ENCODE measurements around the gene RPL18. TPM values are rescaled to one million over a fixed set of nuclear protein-coding genes. Genes with fewer than 3 reads are reported as not detected.
A peak's percentile ranks its signal among the peaks of the same experiment; 100 is the strongest.
"Not testable (repeated sequence)": the region's sequence is repeated elsewhere in the genome, so short reads cannot be mapped to it uniquely, and the experiment has no call there.

Gene RPL18
- total RNA-seq, 2 donors from 2014 or later: 2,478 to 2,506 TPM

DNA sequence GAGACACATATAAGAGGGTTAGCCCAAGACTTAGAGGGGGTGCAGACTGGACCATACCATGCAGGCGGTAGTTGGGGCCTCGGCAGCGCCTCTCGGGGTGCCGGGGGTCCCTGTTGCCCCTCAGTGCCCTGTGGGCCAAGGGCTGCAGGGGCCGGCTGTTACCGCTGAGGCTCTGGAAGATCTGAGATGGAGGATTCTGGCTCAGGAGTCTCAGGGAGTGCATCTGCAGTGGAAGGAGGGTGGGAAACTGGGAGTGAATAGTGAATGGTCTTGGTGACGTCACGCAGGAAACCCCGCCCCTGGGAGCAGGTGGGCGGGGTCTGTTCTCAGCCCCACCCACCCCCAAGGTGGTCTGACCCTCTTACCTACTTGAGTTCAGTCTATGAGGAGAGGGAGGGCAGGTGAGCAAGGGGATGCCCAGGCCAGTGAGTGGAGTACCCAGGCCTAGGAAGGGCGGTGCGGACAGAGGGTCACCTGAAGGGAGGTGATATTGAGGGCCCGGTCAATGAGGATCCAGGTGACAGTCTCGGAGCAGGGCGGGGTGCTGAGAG lies 19.9 kb upstream of the RPL18 start:
- H3K36me3 Mint-ChIP-seq (ENCODE audit: low read depth): peaks cover 3% of the 10 kb centered on the region
- no peak for DNase-seq
- H3K9me3 ChIP-seq (ENCODE audit: control insufficient read depth, low read length, poor library complexity, severe bottlenecking): no peaks in the 10 kb centered on the region
- H3K27me3 Mint-ChIP-seq: no peaks in the 10 kb centered on the region
- ATAC-seq: no peak
- peaks cover 38% of the 10 kb centered on the region for H3K4me1 Mint-ChIP-seq
- H3K27ac Mint-ChIP-seq: peak overlapping the region; percentile 97
- peak overlapping the region; percentile 99 for H3K4me3 Mint-ChIP-seq

DNA sequence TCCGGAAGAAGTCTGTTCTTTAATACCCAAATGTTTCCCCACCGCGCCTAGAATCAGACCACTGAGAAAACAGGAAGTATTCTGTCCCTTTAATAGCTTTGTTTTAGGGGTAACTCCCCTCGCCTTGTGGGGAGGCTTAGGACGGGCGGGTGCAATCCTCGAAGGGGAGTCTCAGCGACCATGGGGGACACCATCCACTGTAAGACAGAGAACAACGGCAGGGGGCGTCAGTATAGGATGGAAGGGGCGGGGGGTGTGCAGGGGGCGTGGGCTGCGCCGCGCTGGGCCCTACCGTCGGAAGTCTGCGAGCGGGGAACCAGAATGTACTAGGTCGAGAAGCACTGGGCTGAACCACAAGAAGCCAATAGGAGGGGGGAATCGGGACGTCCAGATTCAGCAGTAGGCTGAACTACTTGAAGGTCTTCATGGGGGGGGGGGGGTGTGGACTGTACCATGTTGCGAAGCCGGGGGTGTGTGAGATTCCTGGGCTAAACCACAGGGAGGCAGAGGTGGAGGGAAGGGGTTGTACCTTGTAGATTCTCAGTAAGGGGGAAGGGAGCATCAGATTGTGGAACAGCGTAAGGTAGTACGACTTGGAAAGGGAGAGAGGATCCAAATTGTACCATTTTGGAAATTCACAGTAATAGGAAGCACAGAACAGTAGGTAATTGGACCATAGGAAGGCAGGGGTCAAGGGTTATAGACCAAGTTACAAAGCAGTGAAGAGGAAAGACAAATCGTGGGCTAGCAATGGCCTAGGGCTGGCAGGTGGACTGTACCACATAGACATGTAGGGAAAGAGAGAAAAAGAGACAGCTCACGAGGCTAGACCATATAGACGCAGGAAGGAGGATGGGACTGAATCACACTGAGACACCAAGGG lies 19.2 kb upstream of the RPL18 start:
- ATAC-seq: peak; percentile 50
- H3K9me3 ChIP-seq (ENCODE audit: control insufficient read depth, low read length, poor library complexity, severe bottlenecking): no peaks in the 10 kb centered on the region
- peak overlapping the region; percentile 99 for H3K4me3 Mint-ChIP-seq
- H3K27ac Mint-ChIP-seq: peak overlapping the region; percentile 97
- peak; percentile 73 to 79 (median 74) for DNase-seq
- H3K4me1 Mint-ChIP-seq: peaks cover 41% of the 10 kb centered on the region
- peaks cover 3% of the 10 kb centered on the region for H3K36me3 Mint-ChIP-seq (ENCODE audit: low read depth)
- no peaks in the 10 kb centered on the region for H3K27me3 Mint-ChIP-seq

DNA sequence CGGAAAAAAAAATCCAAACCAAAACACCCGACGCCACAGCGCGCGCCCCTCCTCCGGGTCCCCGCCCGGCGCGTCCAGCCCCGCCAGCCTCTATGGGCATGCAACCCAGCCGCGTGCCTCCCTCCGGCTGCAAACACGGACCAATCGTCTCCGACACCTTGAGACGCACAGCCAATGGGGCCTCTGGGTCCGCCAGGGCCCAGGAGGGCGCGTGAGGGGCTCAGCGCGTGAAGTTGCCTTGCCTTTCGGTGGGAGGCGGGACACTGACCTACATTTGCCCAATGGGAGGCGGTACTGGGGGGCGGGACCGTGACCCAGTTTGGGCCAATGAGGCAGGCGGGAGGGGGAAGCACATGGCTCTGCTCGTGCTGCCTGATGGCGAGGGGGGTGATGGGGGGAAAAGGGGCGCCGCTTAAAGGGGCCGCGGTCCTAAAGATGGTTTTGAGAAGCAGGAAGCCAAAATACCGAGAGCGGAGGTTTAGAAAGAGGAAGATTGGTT lies 18.5 kb upstream of the RPL18 start:
- no peaks in the 10 kb centered on the region for H3K27me3 Mint-ChIP-seq

DNA sequence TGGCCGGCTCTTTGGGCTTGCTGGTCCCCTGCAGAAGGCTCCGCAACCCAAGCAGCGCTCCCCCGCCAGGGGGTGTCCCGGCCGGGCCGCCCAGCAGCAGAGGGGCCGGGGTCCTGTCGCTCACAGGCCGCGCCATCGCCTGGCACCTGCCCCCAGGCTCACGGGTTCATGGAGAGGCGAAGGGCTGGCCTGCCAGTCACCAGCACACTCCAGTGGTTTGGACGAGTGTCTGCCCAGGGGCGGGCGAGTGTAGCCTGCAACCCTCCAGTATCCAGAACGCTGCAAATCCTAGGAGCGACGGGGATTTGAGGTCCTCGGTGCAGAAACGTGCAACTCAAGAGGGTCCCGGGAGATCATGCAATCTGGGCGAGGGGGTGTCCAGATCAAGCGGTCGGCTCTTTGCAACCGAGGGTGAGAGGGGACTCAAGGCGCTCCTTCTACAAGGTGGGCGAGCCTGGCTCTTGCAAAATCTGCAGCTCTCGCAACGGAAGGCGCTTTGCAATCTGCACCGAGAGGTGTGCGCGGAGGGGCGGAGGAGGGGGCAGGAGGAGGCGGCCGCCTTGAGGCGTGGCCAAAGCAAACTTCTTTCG lies 18.0 kb upstream of the RPL18 start, which contains the start of gene DBP:
Gene DBP (minus strand): TSS at position 521 of the 590 bp plus-strand sequence. CDS start 385 bp downstream, at position 136.
- Mint-ChIP-seq H3K27ac (peak within 1 kb of the TSS; percentile 97), H3K36me3 (ENCODE audit: low read depth) (peaks cover 3% of the 10 kb centered on the region), H3K4me1 (peaks cover 38% of the 10 kb centered on the region), H3K4me3 (peak within 1 kb of the TSS; percentile 99), H3K27me3 (no peaks in the 10 kb centered on the region)
- ATAC-seq (no peak), DNase-seq (peak in 1 of 3 donors; percentile 23)
- H3K9me3 ChIP-seq (ENCODE audit: control insufficient read depth, low read length, poor library complexity, severe bottlenecking): no peaks in the 10 kb centered on the region

More for the DNA sequence above, 18.5 kb upstream of the RPL18 start:
- Mint-ChIP-seq H3K36me3 (ENCODE audit: low read depth) (peaks cover 3% of the 10 kb centered on the region), H3K27ac (peak overlapping the region; percentile 97), H3K4me1 (peaks cover 38% of the 10 kb centered on the region), H3K4me3 (peak overlapping the region; percentile 99)
- ATAC-seq (peak; percentile 77), DNase-seq (peak; percentile 97 to 100 (median 98))
- no peaks in the 10 kb centered on the region for H3K9me3 ChIP-seq (ENCODE audit: control insufficient read depth, low read length, poor library complexity, severe bottlenecking)

DNA sequence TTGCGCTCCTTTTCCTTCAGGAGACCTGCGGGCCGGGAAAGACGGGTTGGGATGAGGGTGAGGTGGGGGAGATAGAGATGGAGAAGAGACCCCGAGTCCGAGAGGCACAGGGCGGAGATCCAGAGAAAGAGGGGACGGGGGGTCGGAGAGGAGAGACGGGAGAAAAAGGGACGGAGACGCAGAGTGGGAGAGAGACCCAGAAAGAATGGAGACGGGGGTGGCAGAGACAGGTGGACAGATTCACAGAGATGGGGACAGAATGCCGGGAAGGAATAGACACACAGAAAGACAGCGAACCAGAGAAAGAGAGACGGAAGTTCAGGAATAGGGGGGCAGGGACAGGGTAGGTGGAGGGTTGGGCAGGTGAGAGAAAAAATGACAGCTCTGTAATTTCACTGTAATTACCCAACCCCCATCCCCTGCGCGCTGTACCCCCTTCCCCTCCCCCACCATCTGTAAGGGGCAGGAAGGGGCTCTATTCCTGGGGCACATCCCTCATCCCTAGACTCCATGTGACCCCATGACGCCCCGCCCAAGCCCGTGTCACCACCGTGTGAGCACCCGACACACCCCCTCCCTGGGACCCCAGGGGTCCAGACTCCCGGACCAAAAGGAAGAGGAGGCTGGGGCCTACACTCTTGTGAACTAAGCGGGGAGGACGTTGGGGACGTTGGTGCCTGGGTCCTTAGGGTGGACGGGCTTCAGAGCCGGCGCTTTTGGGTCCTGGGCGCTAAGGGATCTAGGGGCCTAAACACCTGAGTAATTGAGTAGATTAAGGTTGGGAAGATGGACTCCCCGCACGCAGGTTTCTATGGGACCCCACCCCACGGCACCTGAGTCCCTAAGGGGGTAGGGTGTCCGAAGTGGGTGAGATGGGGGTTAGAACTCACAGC lies 17.2 kb upstream of the RPL18 start:
- Mint-ChIP-seq H3K4me1 (peaks cover 38% of the 10 kb centered on the region), H3K27ac (peak overlapping the region; percentile 97), H3K4me3 (peak overlapping the region; percentile 99), H3K27me3 (no peaks in the 10 kb centered on the region), H3K36me3 (ENCODE audit: low read depth) (peaks cover 3% of the 10 kb centered on the region)
- DNase-seq (peak in 1 of 3 donors; percentile 33), ATAC-seq (no peak)
- H3K9me3 ChIP-seq (ENCODE audit: control insufficient read depth, low read length, poor library complexity, severe bottlenecking): no peaks in the 10 kb centered on the region

DNA sequence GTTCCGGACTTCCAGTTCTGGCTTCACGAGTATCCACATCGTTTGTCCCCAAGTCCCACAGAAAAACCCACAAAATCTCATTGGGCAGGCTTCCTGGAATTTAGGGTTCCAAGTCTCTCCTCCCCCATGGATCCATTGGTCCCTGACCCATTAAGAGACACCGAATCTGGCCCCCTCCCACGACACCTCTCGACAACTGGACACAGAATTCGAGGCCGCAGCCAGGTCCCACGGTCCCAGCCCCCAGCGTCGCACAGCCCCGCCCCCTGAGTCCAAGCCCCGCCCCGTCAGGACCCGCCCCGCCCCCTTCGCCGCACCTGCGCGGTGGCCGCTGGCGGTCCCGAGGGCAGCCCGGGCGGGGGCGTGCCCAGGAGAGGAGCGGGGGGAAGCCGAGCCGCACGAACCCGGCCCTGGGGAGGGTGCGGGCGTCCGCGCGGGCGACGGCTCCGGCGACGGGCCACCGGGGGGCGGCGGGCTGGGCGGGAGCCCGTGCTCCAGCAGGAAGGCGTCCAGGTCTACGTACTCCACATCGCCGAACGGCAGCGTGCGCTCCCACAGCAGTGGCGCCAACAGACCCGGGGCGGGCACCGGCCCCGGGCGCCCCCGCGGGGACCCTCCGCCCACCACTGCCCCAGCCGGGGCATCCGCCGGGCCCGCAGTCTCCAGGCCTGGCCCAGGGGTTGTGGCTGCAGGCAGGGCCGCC lies 16.4 kb upstream of the RPL18 start:
- H3K4me1 Mint-ChIP-seq: peaks cover 41% of the 10 kb centered on the region

DNA sequence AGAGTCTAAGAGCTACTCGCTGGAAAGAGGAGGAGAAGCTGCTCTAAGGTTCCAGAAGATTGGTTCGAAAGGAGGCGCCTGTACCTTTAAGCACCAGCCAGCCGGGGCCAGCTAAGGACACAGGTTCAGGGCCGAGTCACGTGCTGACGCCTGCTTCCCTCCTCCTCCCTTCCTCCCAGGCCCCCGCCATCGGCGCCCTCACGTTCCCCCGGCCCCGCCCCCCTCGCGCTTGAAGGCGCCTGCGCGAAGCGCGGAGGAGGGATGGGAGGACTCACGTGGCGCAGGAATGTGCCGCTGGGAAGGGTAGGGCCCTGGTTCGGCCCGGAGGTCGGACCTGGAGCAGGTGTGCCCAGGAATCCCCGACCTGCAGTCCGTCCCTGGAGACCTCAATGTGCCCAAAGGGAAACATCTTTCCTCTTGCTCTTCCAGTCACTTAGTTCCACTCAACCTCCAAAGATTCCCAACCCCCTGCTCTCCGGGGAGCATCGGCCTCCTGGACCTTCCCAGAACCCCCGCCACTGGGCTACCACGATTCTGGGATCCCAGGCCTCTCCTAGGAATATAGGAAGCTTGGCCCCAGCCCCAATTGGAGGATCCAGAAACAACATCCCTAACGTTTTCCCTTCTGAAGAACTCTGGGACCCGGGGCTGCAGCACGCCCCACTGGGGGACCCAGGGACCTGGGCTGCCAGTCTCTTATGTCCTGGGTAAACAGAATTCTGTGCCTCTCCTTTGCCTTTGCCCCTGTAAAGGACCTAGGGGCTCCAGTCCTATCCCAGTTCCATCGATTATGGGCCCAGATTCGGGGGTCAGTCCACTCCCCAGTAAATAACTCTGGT lies 15.7 kb upstream of the RPL18 start:
- H3K4me3 Mint-ChIP-seq: peak overlapping the region; percentile 83
- H3K4me1 Mint-ChIP-seq: peaks cover 36% of the 10 kb centered on the region
- H3K9me3 ChIP-seq (ENCODE audit: control insufficient read depth, low read length, poor library complexity, severe bottlenecking): no peaks in the 10 kb centered on the region
- H3K27ac Mint-ChIP-seq: peak overlapping the region; percentile 80
- DNase-seq: peak; percentile 83 to 85 (median 83)
- ATAC-seq: peak; percentile 16
- no peaks in the 10 kb centered on the region for H3K27me3 Mint-ChIP-seq
- peaks cover 3% of the 10 kb centered on the region for H3K36me3 Mint-ChIP-seq (ENCODE audit: low read depth)

More for the DNA sequence above, 16.4 kb upstream of the RPL18 start:
- H3K9me3 ChIP-seq (ENCODE audit: control insufficient read depth, low read length, poor library complexity, severe bottlenecking): no peaks in the 10 kb centered on the region
- Mint-ChIP-seq H3K4me3 (peak overlapping the region; percentile 99), H3K36me3 (ENCODE audit: low read depth) (peaks cover 3% of the 10 kb centered on the region), H3K27me3 (no peaks in the 10 kb centered on the region), H3K27ac (peak overlapping the region; percentile 97)
- peak; percentile 71 to 72 (median 72) for DNase-seq
- peak; percentile 5 for ATAC-seq

DNA sequence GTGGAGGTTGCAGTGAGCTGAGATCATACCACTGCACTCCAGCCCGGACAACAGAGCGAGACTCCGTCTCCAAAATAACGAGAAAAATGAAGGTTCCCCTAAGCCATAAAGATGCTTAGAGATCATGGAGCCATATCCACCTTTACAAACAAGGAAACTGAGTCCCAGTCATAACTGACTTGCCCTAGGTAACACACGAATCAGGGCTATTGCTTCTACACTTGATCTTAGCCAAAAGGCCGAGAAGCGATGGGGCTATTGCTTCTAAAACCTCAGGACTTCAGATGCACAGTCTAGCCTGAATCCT lies 15.0 kb upstream of the RPL18 start:
- ATAC-seq (no peak), DNase-seq (no peak)
- H3K27me3 Mint-ChIP-seq: no peaks in the 10 kb centered on the region
- peak overlapping the region; percentile 83 for H3K4me3 Mint-ChIP-seq
- no peaks in the 10 kb centered on the region for H3K9me3 ChIP-seq (ENCODE audit: control insufficient read depth, low read length, poor library complexity, severe bottlenecking)
- peaks cover 3% of the 10 kb centered on the region for H3K36me3 Mint-ChIP-seq (ENCODE audit: low read depth)
- H3K27ac Mint-ChIP-seq: peak overlapping the region; percentile 80
- peaks cover 33% of the 10 kb centered on the region for H3K4me1 Mint-ChIP-seq

DNA sequence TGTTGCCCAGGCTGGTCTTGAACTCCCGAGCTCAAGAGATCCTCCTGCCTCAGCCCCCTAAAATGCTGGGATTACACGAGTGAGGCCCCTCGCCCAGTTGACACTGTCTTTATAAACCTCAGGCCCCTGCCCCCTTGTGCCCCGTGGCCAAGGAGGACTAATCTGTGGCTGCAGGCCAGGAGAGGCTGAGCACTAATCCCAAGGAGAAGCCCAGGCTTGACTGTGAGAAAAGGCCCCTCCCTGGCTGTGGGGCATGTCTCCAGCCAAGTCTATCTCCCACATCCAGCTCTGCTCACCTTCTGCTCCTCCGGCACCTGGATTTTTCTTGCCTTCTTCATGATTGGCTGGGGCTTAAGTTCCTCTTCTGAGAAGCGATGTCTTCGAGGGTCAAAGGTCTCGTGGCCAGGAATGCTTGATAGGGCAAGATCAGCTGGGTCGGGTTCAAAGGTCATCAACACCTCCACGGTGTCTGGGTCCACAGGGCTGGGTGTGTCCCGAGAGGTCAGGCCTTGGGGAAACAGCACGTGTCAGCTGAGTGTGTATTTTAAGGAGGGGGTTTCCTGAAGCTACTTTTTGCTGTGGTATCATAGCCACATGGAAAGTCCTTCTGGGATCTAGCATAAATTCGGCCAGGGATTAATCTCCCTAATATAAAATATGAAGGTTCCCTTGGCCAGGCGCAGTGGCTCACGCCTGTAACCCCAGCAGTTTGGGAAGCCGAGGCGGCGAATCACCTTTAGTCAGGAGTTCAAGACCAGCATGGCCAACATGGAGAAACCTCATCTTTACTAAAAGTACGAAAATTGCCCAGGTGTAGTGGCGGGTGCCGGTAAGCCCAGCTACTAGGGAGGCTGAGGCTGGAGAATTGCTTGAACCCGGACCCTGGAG lies 14.4 kb upstream of the RPL18 start:
- H3K27me3 Mint-ChIP-seq: no peaks in the 10 kb centered on the region
- DNase-seq (no peak), ATAC-seq (no peak)
- H3K27ac Mint-ChIP-seq: peak overlapping the region; percentile 80
- H3K4me1 Mint-ChIP-seq: peaks cover 27% of the 10 kb centered on the region
- H3K9me3 ChIP-seq (ENCODE audit: control insufficient read depth, low read length, poor library complexity, severe bottlenecking): no peaks in the 10 kb centered on the region
- peak overlapping the region; percentile 7 for H3K4me3 Mint-ChIP-seq
- peaks cover 3% of the 10 kb centered on the region for H3K36me3 Mint-ChIP-seq (ENCODE audit: low read depth)

DNA sequence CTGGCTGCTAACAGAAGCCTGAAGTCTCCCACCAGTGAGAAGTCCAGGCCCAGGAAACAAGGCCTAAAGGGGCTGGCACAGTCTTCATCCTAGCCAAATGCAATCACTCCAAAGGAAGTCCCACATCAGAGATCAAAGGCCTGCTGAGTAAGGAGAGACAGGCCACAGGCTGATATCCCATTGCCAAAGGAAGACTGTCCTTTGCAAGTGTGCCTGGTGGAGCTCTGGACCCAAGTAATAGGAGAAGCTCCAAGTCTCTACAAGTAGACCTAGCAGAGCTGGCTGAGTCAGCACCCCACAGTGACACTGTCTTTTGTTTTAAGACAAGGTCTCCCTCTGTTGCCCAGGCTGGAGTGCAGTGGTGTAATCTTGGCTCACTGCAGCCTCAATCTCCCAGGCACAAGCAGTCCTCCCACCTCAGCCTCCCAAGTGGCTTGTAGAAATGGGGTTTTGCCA lies 13.7 kb upstream of the RPL18 start:
- DNase-seq (no peak), ATAC-seq (no peak)
- peak overlapping the region; percentile 80 for H3K27ac Mint-ChIP-seq
- H3K4me1 Mint-ChIP-seq: peaks cover 22% of the 10 kb centered on the region
- H3K4me3 Mint-ChIP-seq: peak overlapping the region; percentile 7
- peaks cover 3% of the 10 kb centered on the region for H3K36me3 Mint-ChIP-seq (ENCODE audit: low read depth)
- no peaks in the 10 kb centered on the region for H3K27me3 Mint-ChIP-seq
- H3K9me3 ChIP-seq (ENCODE audit: control insufficient read depth, low read length, poor library complexity, severe bottlenecking): no peaks in the 10 kb centered on the region

DNA sequence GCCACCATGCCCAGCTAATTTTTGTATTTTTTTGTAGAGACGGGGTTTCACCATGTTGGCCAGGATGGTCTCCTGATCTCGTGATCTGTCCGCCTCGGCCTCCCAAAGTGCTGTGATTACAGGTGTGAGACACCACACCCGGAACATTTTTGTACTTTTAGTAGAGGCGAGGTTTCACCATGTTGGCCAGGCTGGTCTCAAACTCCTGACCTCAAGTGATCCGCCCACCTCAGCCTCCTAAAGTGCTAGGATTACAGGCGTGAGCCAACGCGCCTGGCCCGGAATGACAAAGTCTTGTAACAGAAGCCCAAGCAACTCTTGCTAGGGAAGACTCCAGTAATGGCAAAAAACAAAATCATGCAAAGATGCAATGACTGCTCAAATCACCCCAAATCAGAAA lies 13.3 kb upstream of the RPL18 start:
- H3K4me1 Mint-ChIP-seq: peaks cover 19% of the 10 kb centered on the region
- not testable (repeated sequence) for H3K27me3 Mint-ChIP-seq; ATAC-seq; H3K36me3 Mint-ChIP-seq (ENCODE audit: low read depth); DNase-seq; H3K4me3 Mint-ChIP-seq; H3K9me3 ChIP-seq (ENCODE audit: control insufficient read depth, low read length, poor library complexity, severe bottlenecking)
- H3K27ac Mint-ChIP-seq: peak overlapping the region; percentile 80
